ENCODE data around the gene UBTF. TPM values are rescaled to one million over a fixed set of nuclear protein-coding genes. Genes with fewer than 3 reads are reported as not detected.

Gene UBTF
- total RNA-seq, 1 experiment from 2014 or later: 75.9 TPM

- ATAC-seq (no peak), DNase-seq (ENCODE audit: low spot score) (no peak)
- no peak overlapping the region for H3K4me3 Mint-ChIP-seq
- H3K36me3 Mint-ChIP-seq: peaks cover 40% of the 10 kb centered on the region
- peak overlapping the region; percentile 55; the same call in 1 of the 2 replicates for H3K27ac Mint-ChIP-seq
- H3K4me1 Mint-ChIP-seq: peaks cover 25% of the 10 kb centered on the region
- ChIA-PET CTCF (interaction anchor here (5.1 kb wide), 1 partner anchor 13 kb away, joined by 47 read pairs; no protein-coding TSS in a partner anchor), POLR2A (no interaction called here)
- TF ChIP-seq NFE2L1 (CRISPR knock-in tag; IDR thresholded peaks at IDR 0.05) (no peak), MXD4 (CRISPR knock-in tag; IDR thresholded peaks at IDR 0.05; ENCODE audit: borderline replicate concordance) (no peak), GTF2I (CRISPR knock-in tag; conservative IDR thresholded peaks at IDR 0.05) (no peak), TCF7 (CRISPR knock-in tag; IDR thresholded peaks at IDR 0.05; ENCODE audit: low read depth) (no peak), ZNF317 (CRISPR knock-in tag; IDR thresholded peaks at IDR 0.05; ENCODE audit: borderline replicate concordance, low read depth) (no peak), E2F4 (CRISPR knock-in tag; IDR thresholded peaks at IDR 0.05; ENCODE audit: borderline replicate concordance, low read depth) (no peak), PRRX2 (CRISPR knock-in tag; IDR thresholded peaks at IDR 0.05) (no peak), ZNF423 (CRISPR knock-in tag; IDR thresholded peaks at IDR 0.05) (no peak), E2F1 (CRISPR knock-in tag; IDR thresholded peaks at IDR 0.05) (no peak), GABPB1 (CRISPR knock-in tag; IDR thresholded peaks at IDR 0.05) (no peak)
- H3K27me3 Mint-ChIP-seq (ENCODE audit: low read depth): no peaks in the 10 kb centered on the region
- no peaks in the 10 kb centered on the region for H3K9me3 Mint-ChIP-seq
Observed at GRCh38 chr17:44197107-44197506, 22.4 kb downstream of the UBTF start.

- peaks cover 28% of the 10 kb centered on the region for H3K4me1 Mint-ChIP-seq
- H3K4me3 Mint-ChIP-seq: no peak overlapping the region
- H3K36me3 Mint-ChIP-seq: peaks cover 46% of the 10 kb centered on the region
- POLR2A ChIA-PET: no interaction called here
- DNase-seq (ENCODE audit: low spot score) (no peak), ATAC-seq (no peak)
- CTCF ChIA-PET: interaction anchor here (1.2 to 2.4 kb wide), 2 partner anchors 13 to 16 kb away, joined by 3 to 7 read pairs; no protein-coding TSS in a partner anchor
- TF ChIP-seq ZNF138 (CRISPR knock-in tag; conservative IDR thresholded peaks at IDR 0.05) (no peak), MLX (CRISPR knock-in tag; IDR thresholded peaks at IDR 0.05) (no peak), ZBTB43 (CRISPR knock-in tag; IDR thresholded peaks at IDR 0.05) (no peak), ZNF232 (CRISPR knock-in tag; IDR thresholded peaks at IDR 0.05) (no peak), USF1 (CRISPR knock-in tag; IDR thresholded peaks at IDR 0.05) (no peak), NFE2L1 (CRISPR knock-in tag; IDR thresholded peaks at IDR 0.05) (no peak)
- no peaks in the 10 kb centered on the region for H3K9me3 Mint-ChIP-seq
- peak overlapping the region; percentile 78; the same call in 1 of the 2 replicates for H3K27ac Mint-ChIP-seq
- no peaks in the 10 kb centered on the region for H3K27me3 Mint-ChIP-seq (ENCODE audit: low read depth)
Observed at GRCh38 chr17:44193326-44194084, 26.0 kb downstream of the UBTF start.

GRCh38 chr17:44192750-44193149, 26.7 kb downstream of the UBTF start:
- H3K4me3 Mint-ChIP-seq: no peak overlapping the region
- DNase-seq (ENCODE audit: low spot score): no peak
- no peaks in the 10 kb centered on the region for H3K27me3 Mint-ChIP-seq (ENCODE audit: low read depth)
- H3K9me3 Mint-ChIP-seq: no peaks in the 10 kb centered on the region
- CTCF ChIA-PET: interaction anchor here (1.0 to 2.4 kb wide), 10 partner anchors 11 to 186 kb away, joined by 3 to 7 read pairs (median 4); no protein-coding TSS in a partner anchor
- peak overlapping the region; percentile 77; the same call in 1 of the 2 replicates for H3K27ac Mint-ChIP-seq
- H3K36me3 Mint-ChIP-seq: peaks cover 42% of the 10 kb centered on the region
- H3K4me1 Mint-ChIP-seq: peaks cover 25% of the 10 kb centered on the region
- POLR2A ChIA-PET: interaction anchor here (0.6 kb wide), 1 partner anchor 25 kb away, joined by 3 read pairs; no protein-coding TSS in a partner anchor
- no peak for ATAC-seq
- TF ChIP-seq USF2 (CRISPR knock-in tag; IDR thresholded peaks at IDR 0.05) (no peak), E2F5 (CRISPR knock-in tag; IDR thresholded peaks at IDR 0.05) (no peak), E2F1 (CRISPR knock-in tag; IDR thresholded peaks at IDR 0.05) (no peak), ZNF396 (CRISPR knock-in tag; IDR thresholded peaks at IDR 0.05; ENCODE audit: borderline replicate concordance) (no peak), ZNF671 (CRISPR knock-in tag; IDR thresholded peaks at IDR 0.05) (no peak), IRF2 (CRISPR knock-in tag; IDR thresholded peaks at IDR 0.05; ENCODE audit: borderline replicate concordance, low read depth) (no peak), SP1 (CRISPR knock-in tag; conservative IDR thresholded peaks at IDR 0.05) (no peak), CREB1 (CRISPR knock-in tag; IDR thresholded peaks at IDR 0.05) (no peak), ESRRA (CRISPR knock-in tag; IDR thresholded peaks at IDR 0.05; ENCODE audit: borderline replicate concordance) (no peak)
